ENCODE measurements around the gene TSPAN9. TPM values are rescaled to one million over a fixed set of nuclear protein-coding genes. Genes with fewer than 3 reads are reported as not detected.

TSPAN9 gene
- total and polyA plus RNA-seq, 9 donors = 24.9 to 72.3 (median 55.7) TPM

DNA sequence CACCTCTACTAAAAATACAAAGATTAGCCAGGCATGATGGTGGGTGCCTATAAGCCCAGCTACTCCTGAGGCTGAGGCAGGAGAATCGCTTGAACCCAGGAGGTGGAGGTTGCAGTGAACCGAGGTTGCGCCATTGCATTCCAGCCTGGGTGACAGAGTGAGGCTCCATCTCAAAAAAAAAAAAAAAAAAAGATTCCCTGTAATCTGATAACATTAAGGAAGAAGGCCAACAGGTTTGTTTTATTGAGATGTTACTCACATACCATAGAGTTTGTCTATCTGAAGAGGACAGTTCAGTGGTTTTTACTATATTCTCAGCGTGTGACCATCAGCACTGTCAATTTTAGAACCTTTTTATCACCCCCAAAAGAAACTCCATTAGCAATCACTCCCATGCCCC, 37.5 kb downstream of the TSPAN9 start:
- Histone ChIP-seq H3K27ac (no peak overlapping the region), H3K4me1 (ENCODE audit: insufficient read depth) (peaks cover 11% of the 10 kb centered on the region), H3K27me3 (no peaks in the 10 kb centered on the region), H3K4me3 (no peak overlapping the region), H3K36me3 (no peaks in the 10 kb centered on the region), H3K9me3 (no peaks in the 10 kb centered on the region)
- TF ChIP-seq POLR2A (IDR thresholded peaks at IDR 0.05) = no peak
- TF ChIP-seq, protein P1, sequence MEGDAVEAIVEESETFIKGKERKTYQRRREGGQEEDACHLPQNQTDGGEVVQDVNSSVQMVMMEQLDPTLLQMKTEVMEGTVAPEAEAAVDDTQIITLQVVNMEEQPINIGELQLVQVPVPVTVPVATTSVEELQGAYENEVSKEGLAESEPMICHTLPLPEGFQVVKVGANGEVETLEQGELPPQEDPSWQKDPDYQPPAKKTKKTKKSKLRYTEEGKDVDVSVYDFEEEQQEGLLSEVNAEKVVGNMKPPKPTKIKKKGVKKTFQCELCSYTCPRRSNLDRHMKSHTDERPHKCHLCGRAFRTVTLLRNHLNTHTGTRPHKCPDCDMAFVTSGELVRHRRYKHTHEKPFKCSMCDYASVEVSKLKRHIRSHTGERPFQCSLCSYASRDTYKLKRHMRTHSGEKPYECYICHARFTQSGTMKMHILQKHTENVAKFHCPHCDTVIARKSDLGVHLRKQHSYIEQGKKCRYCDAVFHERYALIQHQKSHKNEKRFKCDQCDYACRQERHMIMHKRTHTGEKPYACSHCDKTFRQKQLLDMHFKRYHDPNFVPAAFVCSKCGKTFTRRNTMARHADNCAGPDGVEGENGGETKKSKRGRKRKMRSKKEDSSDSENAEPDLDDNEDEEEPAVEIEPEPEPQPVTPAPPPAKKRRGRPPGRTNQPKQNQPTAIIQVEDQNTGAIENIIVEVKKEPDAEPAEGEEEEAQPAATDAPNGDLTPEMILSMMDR (IDR thresholded peaks at IDR 0.05) = no peak
- TF ChIP-seq EP300 (IDR thresholded peaks at IDR 0.05) = no peak
- DNase-seq = no peak
- WGBS, 3 donors = 95 to 98% (median 95%) methylated on average over 4 of the region's 4 CpGs
- intact Hi-C loops (cut with DNase I) = loop anchor here in 1 of 4 donors (5.0 kb wide), 1 partner anchor 32 kb away; no protein-coding TSS in a partner anchor

DNA sequence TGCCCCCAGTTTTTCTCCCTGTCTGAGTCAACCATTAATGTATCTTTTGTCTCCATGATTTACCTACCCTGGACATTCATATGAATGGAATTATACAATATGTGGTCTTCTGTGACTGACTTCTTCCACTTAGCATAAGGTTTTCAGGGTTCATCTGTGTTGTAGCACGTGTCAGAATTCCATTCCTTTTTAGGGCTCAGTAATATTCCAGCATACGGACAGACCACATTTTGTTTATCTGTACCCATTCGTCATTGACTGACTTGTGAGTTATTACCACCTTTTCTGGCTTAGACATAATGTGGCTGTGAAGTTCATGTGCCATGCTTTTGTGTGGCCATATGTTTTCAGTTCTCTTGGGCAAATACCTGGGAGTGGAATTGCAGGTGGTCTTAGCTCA, 37.9 kb downstream of the TSPAN9 start:
- Histone ChIP-seq H3K4me3 (no peak overlapping the region), H3K27ac (no peak overlapping the region), H3K9me3 (no peaks in the 10 kb centered on the region), H3K27me3 (no peaks in the 10 kb centered on the region), H3K4me1 (ENCODE audit: insufficient read depth) (peaks cover 12% of the 10 kb centered on the region), H3K36me3 (no peaks in the 10 kb centered on the region)
- intact Hi-C loops (cut with DNase I) = loop anchor here in 1 of 4 donors (5.0 kb wide), 1 partner anchor 33 kb away; no protein-coding TSS in a partner anchor
- 96 to 97% (median 97%) methylated on average over 3 of the region's 3 CpGs for WGBS, 3 donors
- no peak for TF ChIP-seq EP300 (IDR thresholded peaks at IDR 0.05)
- TF ChIP-seq, protein P1 (IDR thresholded peaks at IDR 0.05) = no peak
- TF ChIP-seq POLR2A (IDR thresholded peaks at IDR 0.05) = no peak
- DNase-seq = no peak

DNA sequence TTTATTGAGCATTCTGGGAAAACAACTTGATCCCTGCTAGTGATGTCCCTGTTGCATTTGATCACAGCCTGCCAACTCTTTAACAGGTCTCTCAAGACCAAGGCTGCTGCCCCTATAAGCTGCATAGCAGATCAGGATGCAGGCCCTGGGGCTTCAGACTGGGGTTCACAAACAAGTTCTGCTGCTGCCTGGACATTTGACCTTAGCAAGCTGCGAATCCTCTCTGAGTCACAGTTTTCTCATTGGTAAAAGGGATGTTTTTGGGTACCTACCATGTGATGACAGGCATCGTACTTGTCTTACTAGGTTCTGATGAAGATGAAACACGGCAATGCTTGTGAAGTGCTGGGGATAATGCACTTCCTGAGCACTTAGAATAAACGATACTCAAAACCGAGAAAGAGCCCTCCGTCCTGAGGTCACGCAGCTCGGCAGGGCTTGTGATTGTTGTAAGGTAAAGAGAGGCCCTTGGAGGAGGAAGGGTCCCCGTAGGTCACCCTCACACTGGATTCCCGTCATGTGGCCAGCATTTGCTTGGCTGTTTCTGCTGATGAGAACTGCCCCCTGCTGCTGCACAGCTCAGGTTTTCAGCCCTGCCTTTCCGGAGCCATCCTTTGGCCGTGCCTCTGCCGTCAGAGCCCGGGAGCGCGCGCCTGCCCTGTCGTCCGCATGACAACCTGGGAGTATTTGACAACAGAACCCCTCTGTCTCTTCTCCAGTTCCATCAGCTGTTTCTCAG, 39.1 kb downstream of the TSPAN9 start:
- intact Hi-C loops (cut with DNase I) = loop anchor here in 1 of 4 donors (5.0 kb wide), 1 partner anchor 34 kb away; no protein-coding TSS in a partner anchor
- no peak overlapping the region for H3K4me3 ChIP-seq
- WGBS, 3 donors = 72 to 83% (median 72%) methylated on average over 19 of the region's 19 CpGs
- no peaks in the 10 kb centered on the region for H3K36me3 ChIP-seq
- peaks cover 15% of the 10 kb centered on the region for H3K4me1 ChIP-seq (ENCODE audit: insufficient read depth)
- no peak overlapping the region for H3K27ac ChIP-seq
- TF ChIP-seq POLR2A (IDR thresholded peaks at IDR 0.05) = no peak
- TF ChIP-seq, protein P1 (IDR thresholded peaks at IDR 0.05) = no peak
- no peak for TF ChIP-seq EP300 (IDR thresholded peaks at IDR 0.05)
- DNase-seq = no peak
- H3K27me3 ChIP-seq = no peaks in the 10 kb centered on the region
- no peaks in the 10 kb centered on the region for H3K9me3 ChIP-seq

DNA sequence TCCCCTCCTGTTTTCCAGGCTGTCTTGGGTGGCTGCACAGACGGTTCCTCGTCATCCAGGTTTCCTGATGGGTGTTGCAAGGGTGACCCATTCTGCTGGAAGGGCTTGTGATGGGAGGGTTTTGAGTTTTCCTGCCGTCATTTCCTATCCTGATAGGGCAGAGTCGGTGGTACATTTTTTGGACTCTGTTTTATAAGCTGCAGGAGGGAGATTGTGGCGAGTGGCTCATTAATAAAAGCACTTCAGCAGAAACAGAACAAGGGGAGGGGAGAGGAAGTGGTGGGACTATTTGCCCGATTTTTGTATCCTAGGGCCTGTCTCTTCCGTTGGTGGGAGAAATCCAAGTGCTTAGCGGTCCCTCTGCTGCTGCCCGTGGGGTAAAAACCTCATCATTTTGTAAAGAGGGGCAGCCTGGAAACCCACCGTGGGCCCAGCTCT, 40.0 kb downstream of the TSPAN9 start:
- 18 to 28% (median 20%) methylated on average over 10 of the region's 10 CpGs for WGBS, 3 donors
- Histone ChIP-seq H3K36me3 (no peaks in the 10 kb centered on the region), H3K4me3 (no peak overlapping the region), H3K9me3 (no peaks in the 10 kb centered on the region), H3K27me3 (no peaks in the 10 kb centered on the region), H3K4me1 (ENCODE audit: insufficient read depth) (peaks cover 16% of the 10 kb centered on the region), H3K27ac (peak overlapping the region in 1 of 2 donors; percentile 8)
- no peak for DNase-seq
- intact Hi-C loops (cut with DNase I) = loop anchor here in 1 of 4 donors (5.0 kb wide), 1 partner anchor 35 kb away; no protein-coding TSS in a partner anchor
- TF ChIP-seq, protein P1 (IDR thresholded peaks at IDR 0.05) = no peak
- no peak for TF ChIP-seq EP300 (IDR thresholded peaks at IDR 0.05)
- no peak for TF ChIP-seq POLR2A (IDR thresholded peaks at IDR 0.05)
